Measurements from ENCODE around the gene PIP5K1C. TPM values are rescaled to one million over a fixed set of nuclear protein-coding genes. Genes with fewer than 3 reads are reported as not detected.

Gene PIP5K1C
- total RNA-seq, 4 donors from 2014 or later, result 73.2 to 180 (median 99.9) TPM

DNA sequence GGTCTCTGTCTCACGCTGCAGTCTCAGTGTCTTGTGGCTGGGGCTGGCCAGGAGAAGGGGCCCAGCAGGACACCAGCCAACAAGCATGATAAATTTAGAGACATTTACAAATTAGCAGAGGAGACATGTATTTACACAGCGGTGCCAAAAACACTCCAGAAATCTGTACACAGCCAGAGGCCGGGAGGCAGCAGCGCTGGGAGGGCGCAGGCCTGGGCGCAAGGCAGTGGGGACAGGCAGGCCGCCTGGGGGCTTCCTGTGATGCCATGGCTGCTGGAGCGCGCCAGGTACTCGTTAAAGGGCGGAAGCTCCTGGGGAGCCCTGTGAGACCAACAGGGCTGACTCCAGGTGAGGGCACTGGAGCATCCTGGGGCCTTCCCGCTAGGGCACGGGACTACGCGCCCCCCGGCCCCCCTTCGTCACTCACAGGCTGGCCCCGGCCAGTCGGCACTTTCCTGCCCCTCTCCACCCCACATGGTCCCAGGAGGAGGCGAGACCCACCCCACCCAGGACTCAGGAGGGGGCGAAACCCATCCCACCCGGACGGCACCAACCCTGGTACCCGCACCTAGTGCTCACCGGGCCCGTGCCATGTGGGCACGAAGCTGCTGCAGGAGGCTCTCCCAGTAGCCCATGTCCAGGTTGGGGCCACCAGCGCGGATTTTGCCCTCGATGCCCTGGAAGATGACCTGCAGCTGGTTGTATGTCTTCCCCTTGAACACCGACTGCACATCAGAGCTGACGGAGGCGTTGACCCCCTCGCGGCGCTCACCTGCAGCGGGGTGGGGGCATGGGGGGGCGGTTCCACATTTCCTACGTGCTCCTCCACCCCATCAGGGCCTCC, 86.2 kb downstream of the PIP5K1C start:
- Histone ChIP-seq H3K27ac (replicated peaks in 1 of 4) (peak overlapping the region; percentile 56 to 78 (median 68)), H3K4me1 (peaks cover 21 to 63% (median 57%) of the 10 kb centered on the region in 4 donors), H3K9me3 (no peaks in the 10 kb centered on the region), H3K36me3 (peaks cover 5 to 66% (median 59%) of the 10 kb centered on the region in 4 donors), H3K4me3 (no peak overlapping the region), H3K27me3 (no peaks in the 10 kb centered on the region)
- no peak for DNase-seq (ENCODE audit: extremely low spot score)
- 80% methylated on average over 14 of the region's 39 CpGs for WGBS
- intact Hi-C loops (cut with DNase I), result no loop called here
- TF ChIP-seq EP300 (IDR thresholded peaks at IDR 0.05) (no peak), POLR2AphosphoS5 (IDR thresholded peaks at IDR 0.05) (peak; percentile 17 to 52), POLR2A (IDR thresholded peaks at IDR 0.05; ENCODE audit: low read depth) (no peak)
- TF ChIP-seq, protein P1, sequence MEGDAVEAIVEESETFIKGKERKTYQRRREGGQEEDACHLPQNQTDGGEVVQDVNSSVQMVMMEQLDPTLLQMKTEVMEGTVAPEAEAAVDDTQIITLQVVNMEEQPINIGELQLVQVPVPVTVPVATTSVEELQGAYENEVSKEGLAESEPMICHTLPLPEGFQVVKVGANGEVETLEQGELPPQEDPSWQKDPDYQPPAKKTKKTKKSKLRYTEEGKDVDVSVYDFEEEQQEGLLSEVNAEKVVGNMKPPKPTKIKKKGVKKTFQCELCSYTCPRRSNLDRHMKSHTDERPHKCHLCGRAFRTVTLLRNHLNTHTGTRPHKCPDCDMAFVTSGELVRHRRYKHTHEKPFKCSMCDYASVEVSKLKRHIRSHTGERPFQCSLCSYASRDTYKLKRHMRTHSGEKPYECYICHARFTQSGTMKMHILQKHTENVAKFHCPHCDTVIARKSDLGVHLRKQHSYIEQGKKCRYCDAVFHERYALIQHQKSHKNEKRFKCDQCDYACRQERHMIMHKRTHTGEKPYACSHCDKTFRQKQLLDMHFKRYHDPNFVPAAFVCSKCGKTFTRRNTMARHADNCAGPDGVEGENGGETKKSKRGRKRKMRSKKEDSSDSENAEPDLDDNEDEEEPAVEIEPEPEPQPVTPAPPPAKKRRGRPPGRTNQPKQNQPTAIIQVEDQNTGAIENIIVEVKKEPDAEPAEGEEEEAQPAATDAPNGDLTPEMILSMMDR (IDR thresholded peaks at IDR 0.05), result no peak

DNA sequence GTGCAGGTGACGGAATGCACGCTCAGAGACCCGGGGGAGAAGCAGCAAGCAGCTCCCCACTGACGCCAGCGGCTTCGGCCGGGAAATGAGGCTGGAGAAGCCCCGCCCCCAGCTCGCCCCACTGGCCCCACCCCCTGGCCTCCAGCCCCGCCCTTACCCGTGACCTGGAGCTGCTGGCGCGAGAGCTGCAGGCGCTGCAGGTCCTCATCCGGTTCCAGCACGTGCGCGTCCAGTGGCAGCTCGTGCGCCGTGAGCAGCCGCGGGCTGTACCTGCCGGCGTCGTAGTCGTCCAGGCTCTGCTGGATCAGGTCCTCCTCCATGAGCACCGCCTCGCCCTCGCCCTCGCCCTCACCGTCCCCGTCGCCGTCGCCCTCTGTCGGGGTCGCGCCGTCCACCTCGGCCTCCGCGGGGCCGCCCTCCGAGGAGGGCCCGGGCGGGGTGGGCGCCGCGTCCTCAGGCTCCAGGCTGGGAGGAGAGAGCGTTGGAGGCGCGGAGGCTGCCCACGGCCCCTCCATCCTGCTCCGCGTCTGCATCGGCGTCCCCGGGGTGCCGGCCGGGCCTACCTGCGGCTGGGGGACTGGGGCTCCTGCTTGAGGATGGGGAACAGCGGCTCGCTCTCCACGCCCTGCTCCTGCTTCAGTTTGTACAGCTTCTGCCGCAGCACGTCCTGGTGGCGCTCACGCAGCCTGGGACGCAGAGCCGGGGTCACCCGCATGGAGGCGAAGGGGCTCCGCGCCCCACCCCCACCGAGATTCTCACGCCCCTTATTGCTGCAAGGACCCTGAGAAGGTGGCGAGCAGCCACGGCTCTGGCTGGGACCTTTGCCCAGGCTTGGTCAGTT, 87.1 kb downstream of the PIP5K1C start:
- Histone ChIP-seq H3K27me3 (no peaks in the 10 kb centered on the region), H3K36me3 (peaks cover 5 to 63% (median 55%) of the 10 kb centered on the region in 4 donors), H3K9me3 (no peaks in the 10 kb centered on the region), H3K4me1 (peaks cover 27 to 63% (median 58%) of the 10 kb centered on the region in 4 donors), H3K4me3 (no peak overlapping the region), H3K27ac (replicated peaks in 1 of 4) (peak overlapping the region; percentile 56 to 78 (median 68))
- WGBS, result 89% methylated on average over 27 of the region's 79 CpGs
- TF ChIP-seq, protein P1 (IDR thresholded peaks at IDR 0.05), result no peak
- TF ChIP-seq POLR2AphosphoS5 (IDR thresholded peaks at IDR 0.05), result peak; percentile 28 to 42
- DNase-seq (ENCODE audit: extremely low spot score), result no peak
- intact Hi-C loops (cut with DNase I), result no loop called here

DNA sequence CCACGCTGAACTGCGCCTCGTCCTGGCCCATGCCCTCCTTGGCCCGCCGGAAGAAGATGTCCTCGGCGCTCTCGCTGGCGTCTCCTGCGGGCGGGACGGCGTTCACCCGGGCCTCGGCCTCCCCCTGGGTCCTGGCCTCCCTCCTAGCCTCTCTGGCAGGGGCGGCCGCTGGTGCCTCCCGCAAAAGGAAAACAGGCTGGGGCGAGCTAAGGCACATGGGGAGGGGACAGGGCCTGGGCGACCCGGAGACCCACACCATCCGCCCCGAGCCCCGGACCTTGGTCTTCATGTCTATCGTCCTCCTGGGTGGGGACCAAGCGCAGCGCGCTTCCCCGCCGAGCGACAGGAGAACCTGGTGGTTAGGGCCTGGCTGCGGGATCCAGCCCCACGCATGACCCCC, 87.9 kb downstream of the PIP5K1C start:
- TF ChIP-seq EP300 (IDR thresholded peaks at IDR 0.05) (no peak), POLR2A (IDR thresholded peaks at IDR 0.05; ENCODE audit: low read depth) (no peak), POLR2AphosphoS5 (IDR thresholded peaks at IDR 0.05) (no peak)
- TF ChIP-seq, protein P1 (IDR thresholded peaks at IDR 0.05), result no peak
- Histone ChIP-seq H3K27ac (replicated peaks in 1 of 4) (peak overlapping the region; percentile 38 to 78 (median 68)), H3K4me1 (peaks cover 27 to 63% (median 60%) of the 10 kb centered on the region in 4 donors), H3K27me3 (no peaks in the 10 kb centered on the region), H3K36me3 (peaks cover 5 to 57% (median 54%) of the 10 kb centered on the region in 4 donors), H3K9me3 (no peaks in the 10 kb centered on the region), H3K4me3 (no peak overlapping the region)
- WGBS, result 95% methylated on average over 23 of the region's 33 CpGs
- intact Hi-C loops (cut with DNase I), result no loop called here
- no peak for DNase-seq (ENCODE audit: extremely low spot score)

- Histone ChIP-seq H3K4me1 (peaks cover 30 to 67% (median 65%) of the 10 kb centered on the region in 4 donors), H3K36me3 (peaks cover 5 to 53% (median 49%) of the 10 kb centered on the region in 4 donors), H3K27me3 (no peaks in the 10 kb centered on the region), H3K27ac (replicated peaks in 1 of 4) (peak overlapping the region in 1 of 4 donors; percentile 86), H3K4me3 (no peak overlapping the region), H3K9me3 (no peaks in the 10 kb centered on the region)
- no peak for DNase-seq (ENCODE audit: extremely low spot score)
- intact Hi-C loops (cut with DNase I), result no loop called here
- TF ChIP-seq, protein P1 (IDR thresholded peaks at IDR 0.05), result no peak
- no peak for TF ChIP-seq POLR2AphosphoS5 (IDR thresholded peaks at IDR 0.05)
- no peak for TF ChIP-seq EP300 (IDR thresholded peaks at IDR 0.05)
- no peak for TF ChIP-seq POLR2A (IDR thresholded peaks at IDR 0.05; ENCODE audit: low read depth)
- WGBS, result 95% methylated on average over 32 of the region's 36 CpGs
Observed at GRCh38 chr19:3611841-3612240, 88.4 kb downstream of the PIP5K1C start.
